Cerebellar cortex (tissue), 1 donor: ENCODE results near the gene TNFRSF13B.
"Not testable (repeated sequence)": the region's sequence is repeated elsewhere in the genome, so short reads cannot be mapped to it uniquely, and the experiment has no call there.

Experiments used
- DNase-seq: peaks from one replicate; pipeline ENCODE4 v3.0.0-alpha.2; 2015; ENCODE audit warnings: low spot score

TNFRSF13B gene

DNA sequence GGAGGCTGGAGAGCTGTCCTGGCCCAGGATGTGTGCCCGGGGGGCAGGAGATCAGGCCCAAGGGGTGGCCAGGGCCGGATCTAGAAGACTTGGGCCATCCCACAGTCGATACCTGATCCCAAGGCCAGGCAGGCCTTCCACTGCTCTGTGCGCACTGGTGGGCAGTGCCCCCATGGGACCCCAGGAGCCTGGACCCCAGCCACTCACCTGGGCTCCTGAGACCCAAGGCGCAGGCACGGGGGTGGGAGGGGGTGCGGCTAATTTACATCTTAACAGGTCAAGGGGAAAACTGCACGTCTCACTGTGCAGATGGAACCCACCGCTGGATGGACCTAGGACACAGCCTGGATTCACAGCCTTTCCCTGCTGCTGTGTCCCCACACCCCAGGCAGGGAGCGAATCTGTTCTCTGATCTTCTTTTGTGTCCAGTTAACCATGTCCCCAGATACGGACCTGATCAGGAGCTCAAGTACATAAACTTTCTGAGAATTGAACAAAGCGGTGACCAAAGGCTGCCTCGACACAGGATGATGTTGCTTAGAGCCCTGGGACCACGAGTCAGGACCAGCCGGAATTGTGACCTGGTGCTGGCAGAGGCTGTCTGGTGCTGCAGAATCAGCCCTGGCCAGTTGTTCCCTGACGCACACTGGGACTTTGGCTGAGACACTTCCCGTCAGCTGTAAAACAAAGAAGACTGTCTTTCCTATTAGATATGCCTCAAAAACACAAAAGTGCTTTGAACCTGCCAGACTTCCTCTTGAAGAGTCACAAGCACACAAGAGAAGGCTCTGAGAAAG lies 60.6 kb downstream of the TNFRSF13B start:
- no peak for DNase-seq

DNA sequence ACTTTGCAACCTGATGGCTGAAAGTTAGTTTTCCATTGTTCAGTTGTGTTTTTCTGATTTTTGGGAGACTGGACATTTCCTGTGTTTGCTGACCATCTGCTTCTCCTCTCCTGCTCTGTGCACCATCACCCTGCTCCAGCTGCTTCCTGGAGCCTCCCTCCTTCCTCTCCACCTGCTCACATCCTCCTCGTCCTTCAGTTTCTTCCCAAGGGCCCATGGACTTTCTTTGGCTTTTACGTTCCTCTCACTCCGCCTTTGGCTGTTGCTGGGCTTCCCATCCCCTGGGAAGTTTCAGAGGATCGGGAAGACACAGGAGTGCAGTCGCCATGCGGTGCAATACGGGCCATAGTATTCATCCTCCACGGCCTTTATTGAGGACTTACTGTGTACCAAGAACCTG lies 61.6 kb downstream of the TNFRSF13B start:
- no peak for DNase-seq

DNA sequence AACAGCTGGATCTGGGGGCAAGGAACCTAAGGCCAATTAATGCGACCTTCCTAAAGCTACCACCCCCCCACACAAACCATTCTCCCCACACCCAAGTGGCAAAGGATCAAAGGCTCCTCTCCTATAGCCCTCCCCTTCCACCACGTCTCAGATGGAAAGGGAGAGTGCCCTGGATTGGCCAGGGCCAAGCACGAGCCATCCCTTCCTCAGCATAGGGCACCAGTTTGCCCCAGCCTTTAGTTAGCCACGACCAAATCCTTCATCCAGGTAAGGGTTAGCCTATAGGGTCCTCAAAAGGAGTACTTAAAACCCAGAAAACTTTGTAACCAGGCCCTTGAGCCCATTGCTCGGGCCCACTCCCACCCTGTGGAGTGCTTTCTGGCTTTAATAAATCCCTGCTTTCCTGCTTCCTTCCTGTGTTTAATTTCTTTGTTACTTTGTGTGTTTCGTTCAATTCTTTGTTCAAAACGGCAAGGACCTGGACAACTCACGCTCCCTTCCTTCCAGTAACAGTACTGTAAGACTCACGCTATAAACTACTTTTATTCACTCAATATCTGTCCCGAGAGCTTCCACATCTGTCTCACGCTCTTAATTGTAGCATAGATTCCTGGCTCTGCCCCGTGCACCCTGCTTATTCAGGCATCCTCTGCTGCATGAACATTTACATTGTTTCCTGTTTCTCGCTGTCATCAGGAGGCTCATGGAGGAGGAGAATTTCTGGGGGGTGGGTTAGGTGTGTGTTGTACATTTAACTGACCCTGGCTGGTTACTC lies 62.3 kb downstream of the TNFRSF13B start:
- no peak for DNase-seq

DNA sequence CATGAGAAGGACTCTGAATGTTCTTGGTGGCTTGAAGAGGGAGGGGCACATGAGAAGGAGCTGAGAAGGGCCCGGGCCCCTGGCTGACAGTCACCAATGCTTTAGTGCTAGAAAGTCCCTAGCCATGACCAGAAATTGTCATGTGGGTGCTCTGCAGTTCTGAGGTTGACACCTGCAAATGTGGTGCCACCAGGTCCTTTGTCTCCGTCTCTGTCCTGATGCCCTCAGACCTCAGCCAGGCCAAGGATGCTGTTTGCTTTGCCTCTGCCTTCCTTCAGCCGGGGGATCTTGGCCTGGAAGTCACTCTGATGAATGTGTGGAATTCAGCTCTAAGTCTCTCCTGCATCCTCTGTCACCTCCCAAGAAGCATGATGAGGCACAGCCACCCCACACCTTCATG lies 63.6 kb downstream of the TNFRSF13B start:
- no peak for DNase-seq

DNA sequence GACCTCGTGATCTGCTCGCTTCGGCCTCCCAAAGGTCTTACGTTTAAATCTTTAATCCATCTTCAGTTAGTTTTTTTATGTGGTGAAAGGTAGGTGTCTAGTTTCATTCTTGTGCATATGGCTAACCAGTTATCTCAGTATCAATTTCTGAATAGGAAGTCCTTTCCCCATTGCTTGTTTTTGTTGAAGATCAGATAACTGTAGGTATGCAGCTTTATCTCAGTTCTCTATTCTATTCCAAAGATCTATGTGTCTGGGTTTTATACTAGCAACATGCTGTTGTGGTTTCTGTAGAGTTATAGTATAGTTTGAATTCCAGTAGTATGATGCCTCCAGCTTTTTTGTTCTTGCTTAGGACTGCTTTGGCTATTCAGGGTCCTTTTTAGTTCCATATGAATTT lies 65.2 kb downstream of the TNFRSF13B start:
- DNase-seq = no peak

DNA sequence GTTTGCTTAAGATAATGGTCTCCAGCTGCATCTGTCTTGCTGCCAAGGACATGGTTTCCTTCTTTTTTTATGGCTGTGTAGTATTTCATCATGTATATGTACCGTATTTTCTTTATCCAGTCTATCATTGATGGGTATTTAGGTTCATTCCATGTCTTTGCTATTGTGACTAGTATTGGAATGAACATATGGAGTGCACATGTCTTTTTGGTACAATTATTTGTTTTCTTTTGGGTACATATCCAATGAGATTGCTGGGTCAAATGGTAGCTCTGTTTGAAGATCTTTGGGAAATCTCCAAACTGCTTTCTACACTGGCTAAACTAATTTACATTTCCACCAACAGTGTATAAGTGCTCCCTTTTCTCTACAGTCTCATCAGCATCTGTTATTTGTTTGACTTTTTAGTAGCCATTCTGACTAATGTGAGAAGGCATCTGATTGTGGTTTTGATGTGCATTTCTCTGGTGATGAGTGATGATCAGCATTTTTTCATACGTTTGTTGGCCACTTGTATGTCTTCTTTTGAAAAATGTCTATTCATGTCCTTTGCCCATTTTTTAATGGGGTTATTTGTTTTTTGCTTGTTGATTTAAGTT lies 66.2 kb downstream of the TNFRSF13B start:
- no peak for DNase-seq

DNA sequence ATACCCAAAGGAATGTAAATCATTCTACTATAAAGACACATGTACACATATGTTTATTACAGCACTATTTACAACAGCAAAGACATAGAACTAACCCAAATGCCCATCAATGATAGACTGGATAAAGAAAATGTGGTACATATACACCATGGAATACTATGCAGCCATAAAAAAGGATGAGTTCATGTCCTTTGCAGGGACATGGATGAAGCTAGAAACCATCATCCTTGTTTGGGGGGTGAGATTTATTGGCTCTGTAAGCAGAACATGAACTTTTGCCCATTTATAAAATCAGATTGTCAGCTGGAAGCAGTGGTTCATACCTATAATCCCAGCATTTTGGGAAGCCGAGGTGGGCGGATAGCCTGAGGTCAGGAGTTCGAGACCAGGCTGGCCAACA lies 68.8 kb downstream of the TNFRSF13B start:
- DNase-seq = not testable (repeated sequence)

DNA sequence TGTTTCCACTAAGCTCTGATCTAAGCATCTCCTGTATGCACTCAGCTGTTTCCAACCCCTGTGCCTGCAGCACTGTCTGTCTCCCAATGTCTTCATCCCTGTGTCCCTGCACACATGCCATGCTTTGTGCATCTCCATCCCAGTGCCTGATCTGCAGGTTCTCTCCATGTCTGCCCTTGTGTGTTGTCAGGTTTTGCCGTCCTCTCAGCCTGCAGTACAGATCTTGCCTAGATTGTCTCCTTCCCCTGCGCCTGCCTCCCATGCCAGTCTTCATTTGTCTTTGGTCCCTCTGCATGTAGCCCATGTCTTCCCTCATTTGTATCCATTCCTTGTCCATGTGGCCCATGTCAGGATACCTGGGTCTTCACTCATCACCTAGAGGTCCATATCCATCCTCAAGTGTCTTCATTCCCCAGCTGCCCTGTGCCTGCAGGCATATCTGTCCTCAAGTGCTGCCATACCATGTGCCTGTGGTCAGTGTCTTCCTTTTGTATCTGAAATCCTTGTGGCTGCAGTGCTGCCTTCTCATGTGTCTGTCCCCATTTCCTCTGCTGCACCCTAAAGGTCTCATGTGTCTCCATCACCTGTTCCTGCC lies 71.5 kb downstream of the TNFRSF13B start:
- DNase-seq = no peak

DNA sequence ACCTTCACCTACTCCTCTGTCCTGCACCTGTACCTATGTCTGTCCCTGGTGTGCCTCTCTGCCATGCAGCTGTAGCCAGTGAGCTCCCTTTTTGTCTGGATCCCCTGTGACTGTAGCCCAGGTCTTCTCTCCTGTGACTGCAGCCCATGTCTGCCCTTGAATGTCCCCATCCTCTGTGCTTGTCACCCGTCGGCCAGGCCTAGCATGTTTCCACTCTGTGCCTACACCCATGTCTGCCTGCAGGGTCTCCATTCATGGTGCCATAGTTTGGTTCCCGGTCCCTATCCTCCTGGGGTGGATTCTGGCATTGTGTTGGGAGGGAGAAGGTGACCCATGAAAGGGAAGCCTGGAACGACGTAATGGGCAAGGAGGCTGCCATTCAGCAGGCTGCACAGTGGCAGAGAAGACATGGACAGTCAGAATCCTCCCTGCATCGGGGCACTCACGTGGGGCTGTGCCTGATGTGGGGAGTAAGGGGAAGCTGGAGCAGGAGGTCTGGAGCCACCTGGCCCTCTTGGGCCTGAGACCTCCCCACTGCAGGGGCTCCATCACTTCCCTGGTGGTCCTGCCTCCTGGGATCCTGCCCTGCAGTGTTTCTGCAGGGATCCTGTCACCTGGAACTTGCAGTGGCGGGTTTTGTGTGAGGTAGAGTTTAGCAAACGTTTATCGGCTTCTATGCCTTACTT lies 74.6 kb downstream of the TNFRSF13B start:
- DNase-seq = not testable (repeated sequence)

DNA sequence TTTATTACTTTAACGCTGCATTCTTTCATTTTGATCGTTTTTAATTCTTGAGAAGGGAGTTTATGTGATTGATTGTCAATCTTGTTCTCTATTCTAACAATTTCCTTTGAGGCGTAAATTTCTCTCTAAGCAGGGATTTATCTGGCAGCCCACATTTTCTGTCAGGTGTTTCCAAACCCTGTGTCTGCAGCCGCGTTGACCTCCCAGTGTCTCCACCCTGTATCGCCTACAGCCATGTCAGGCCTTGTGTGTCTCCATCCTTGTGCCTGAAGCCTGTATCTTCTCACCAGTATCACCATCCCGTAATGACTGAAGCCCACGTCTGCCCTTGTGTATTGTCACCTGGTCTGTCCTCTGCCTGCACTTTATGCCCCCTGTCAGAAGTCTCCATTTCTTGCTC lies 75.7 kb downstream of the TNFRSF13B start:
- not testable (repeated sequence) for DNase-seq

DNA sequence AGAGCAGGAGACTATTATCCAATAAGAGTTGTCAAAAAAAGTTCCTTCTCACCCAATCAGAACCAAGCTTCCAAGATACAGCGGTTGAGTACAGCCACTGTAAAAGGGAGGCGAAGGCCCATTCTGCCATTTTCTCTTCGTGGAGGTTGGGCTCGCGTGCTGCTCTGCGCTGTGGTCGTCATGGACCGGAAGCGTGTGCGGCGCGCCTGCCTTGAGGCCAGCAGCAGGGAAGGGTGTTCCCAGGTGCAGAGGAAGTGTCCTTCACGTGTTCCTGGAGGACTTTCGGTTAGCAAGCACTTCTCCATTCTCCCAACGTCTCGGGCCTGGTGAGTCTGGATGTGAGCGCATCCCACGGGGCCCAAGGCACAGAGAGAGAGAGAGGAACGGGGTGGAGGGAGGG lies 78.4 kb downstream of the TNFRSF13B start:
- not testable (repeated sequence) for DNase-seq

DNA sequence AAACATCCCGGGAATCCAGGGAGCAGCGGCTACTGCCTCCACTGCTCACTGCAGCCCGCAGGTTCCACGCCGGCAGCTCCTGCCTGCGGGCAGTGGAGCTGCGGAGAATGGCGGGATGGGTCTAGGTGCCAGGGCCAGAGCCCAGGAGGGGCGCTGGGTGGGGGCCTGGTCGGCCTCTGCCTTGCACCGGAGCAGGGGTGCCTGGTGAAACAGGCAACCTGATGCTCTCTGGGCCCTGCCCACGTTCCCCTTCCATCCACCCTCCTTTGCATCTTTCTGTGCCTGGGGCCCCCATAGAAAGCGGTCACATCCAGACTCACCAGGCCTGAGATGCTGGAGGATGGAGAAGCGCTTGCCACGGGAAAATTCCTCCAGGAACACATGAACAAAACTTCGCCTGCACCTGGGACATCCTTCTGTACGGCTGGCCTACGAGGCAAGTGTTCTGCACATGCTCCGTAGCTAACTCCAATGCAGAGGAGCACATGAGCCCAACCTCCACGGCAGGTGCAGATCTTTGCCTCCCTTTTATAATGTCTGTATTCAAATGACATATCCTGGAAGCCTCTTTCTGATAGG lies 79.0 kb downstream of the TNFRSF13B start:
- DNase-seq = not testable (repeated sequence)

DNA sequence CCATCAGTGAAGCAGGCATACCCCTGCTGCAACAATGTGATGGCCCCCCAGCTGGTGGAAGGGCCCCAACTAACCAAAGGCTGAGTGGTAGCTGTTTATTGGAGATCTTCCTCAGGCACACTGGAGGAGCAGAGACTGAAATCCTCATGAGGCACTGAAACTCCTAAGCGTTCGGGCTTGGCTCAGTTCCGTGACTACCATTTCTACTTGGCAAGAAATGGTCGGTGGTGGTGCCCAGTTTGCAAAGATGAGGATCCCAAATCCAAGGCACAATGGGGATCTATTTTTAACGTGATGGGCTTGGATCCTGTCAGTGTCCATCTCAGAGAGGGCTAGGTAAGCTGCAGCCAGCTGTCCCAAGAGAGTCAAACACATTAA lies 82.8 kb downstream of the TNFRSF13B start:
- DNase-seq = no peak
